Suprapubic skin (tissue), 4 donors: ENCODE data around the gene DNAL1. TPM values are rescaled to one million over a fixed set of nuclear protein-coding genes. Genes with fewer than 3 reads are reported as not detected.

Experiments
- DNase-seq, 2 donors: peaks; one replicate each; pipeline ENCODE4 v3.0.0-alpha.2; 2019; ENCODE audit warnings: low spot score in 2 of 2
- H3K27ac ChIP-seq: fragments of 200-600 bp; sonication (generic); one replicate; pipeline ENCODE4 v1.5.1; 2019
- H3K27me3 ChIP-seq: fragments of 200-600 bp; sonication (generic); one replicate; pipeline ENCODE4 v1.5.1; 2019
- H3K36me3 ChIP-seq: fragments of 200-600 bp; sonication (generic); one replicate; pipeline ENCODE4 v1.5.1; 2019
- H3K4me1 ChIP-seq: fragments of 200-600 bp; sonication (generic); one replicate; pipeline ENCODE4 v1.5.1; 2019
- H3K4me3 ChIP-seq: fragments of 200-600 bp; sonication (generic); one replicate; pipeline ENCODE4 v1.5.1; 2019; ENCODE audit warnings: mild to moderate bottlenecking
- H3K9me3 ChIP-seq: fragments of 200-600 bp; sonication (generic); one replicate; pipeline ENCODE4 v1.5.1; 2019
- EP300 ChIP-seq: sonication (generic); formaldehyde crosslinking; IDR thresholded peaks from one replicate; pipeline ENCODE4 v1.6.1; 2017; ENCODE audit warnings: antibody characterized with exemption
- POLR2A ChIP-seq, 2 donors: fragments of 450-650 bp; IDR thresholded peaks; one replicate each; pipeline ENCODE4 v1.6.1; 2017; ENCODE audit warnings: antibody characterized with exemption in 2 of 2, mild to moderate bottlenecking in 2 of 2, moderate library complexity in 2 of 2
- POLR2AphosphoS5 ChIP-seq, 3 donors: sonication (generic); formaldehyde crosslinking; IDR thresholded peaks; one replicate each; pipeline ENCODE4 v1.6.1; 2017; ENCODE audit warnings: antibody characterized with exemption in 3 of 3
- WGBS: methylation state at CpG from one replicate; pipeline ENCODE4 v1.1.5; 2018; 5-methylcytosine and 5-hydroxymethylcytosine counted together
- total RNA-seq, 4 donors: library from RNA; depleted of rRNA; stranded (reverse); fragments of >200 nt; gene quantifications; one replicate each; pipeline ENCODE4 v1.1.0, GENCODE V29; 2016
- TF ChIP-seq, protein P1 (sequence below), 2 donors: fragments of 200-600 bp in 1 of 2; fragments of 450-650 bp in 1 of 2; sonication (generic) in 1 of 2; IDR thresholded peaks; one replicate each; pipeline ENCODE4 v1.5.1; 2016 to 2019; ENCODE audit warnings: antibody characterized with exemption in 2 of 2, mild to moderate bottlenecking in 1 of 2, moderate library complexity in 1 of 2

DNAL1 gene
- total RNA-seq, 4 donors from 2014 or later = 1.8 to 3.6 (median 2.6) TPM

- Histone ChIP-seq H3K9me3 (no peaks in the 10 kb centered on the region), H3K4me3 (no peak overlapping the region), H3K36me3 (no peaks in the 10 kb centered on the region), H3K27me3 (no peaks in the 10 kb centered on the region), H3K27ac (no peak overlapping the region), H3K4me1 (no peaks in the 10 kb centered on the region)
- TF ChIP-seq, protein P1, sequence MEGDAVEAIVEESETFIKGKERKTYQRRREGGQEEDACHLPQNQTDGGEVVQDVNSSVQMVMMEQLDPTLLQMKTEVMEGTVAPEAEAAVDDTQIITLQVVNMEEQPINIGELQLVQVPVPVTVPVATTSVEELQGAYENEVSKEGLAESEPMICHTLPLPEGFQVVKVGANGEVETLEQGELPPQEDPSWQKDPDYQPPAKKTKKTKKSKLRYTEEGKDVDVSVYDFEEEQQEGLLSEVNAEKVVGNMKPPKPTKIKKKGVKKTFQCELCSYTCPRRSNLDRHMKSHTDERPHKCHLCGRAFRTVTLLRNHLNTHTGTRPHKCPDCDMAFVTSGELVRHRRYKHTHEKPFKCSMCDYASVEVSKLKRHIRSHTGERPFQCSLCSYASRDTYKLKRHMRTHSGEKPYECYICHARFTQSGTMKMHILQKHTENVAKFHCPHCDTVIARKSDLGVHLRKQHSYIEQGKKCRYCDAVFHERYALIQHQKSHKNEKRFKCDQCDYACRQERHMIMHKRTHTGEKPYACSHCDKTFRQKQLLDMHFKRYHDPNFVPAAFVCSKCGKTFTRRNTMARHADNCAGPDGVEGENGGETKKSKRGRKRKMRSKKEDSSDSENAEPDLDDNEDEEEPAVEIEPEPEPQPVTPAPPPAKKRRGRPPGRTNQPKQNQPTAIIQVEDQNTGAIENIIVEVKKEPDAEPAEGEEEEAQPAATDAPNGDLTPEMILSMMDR (IDR thresholded peaks at IDR 0.05) = no peak
- TF ChIP-seq POLR2AphosphoS5 (IDR thresholded peaks at IDR 0.05) (no peak), EP300 (no peak), POLR2A (IDR thresholded peaks at IDR 0.05) (no peak)
- no peak for DNase-seq
- 44% methylated on average over 2 of the region's 2 CpGs for WGBS
These were observed 34.1 kb upstream of the DNAL1 start for GRCh38 chr14:73610687-73611086.

DNA sequence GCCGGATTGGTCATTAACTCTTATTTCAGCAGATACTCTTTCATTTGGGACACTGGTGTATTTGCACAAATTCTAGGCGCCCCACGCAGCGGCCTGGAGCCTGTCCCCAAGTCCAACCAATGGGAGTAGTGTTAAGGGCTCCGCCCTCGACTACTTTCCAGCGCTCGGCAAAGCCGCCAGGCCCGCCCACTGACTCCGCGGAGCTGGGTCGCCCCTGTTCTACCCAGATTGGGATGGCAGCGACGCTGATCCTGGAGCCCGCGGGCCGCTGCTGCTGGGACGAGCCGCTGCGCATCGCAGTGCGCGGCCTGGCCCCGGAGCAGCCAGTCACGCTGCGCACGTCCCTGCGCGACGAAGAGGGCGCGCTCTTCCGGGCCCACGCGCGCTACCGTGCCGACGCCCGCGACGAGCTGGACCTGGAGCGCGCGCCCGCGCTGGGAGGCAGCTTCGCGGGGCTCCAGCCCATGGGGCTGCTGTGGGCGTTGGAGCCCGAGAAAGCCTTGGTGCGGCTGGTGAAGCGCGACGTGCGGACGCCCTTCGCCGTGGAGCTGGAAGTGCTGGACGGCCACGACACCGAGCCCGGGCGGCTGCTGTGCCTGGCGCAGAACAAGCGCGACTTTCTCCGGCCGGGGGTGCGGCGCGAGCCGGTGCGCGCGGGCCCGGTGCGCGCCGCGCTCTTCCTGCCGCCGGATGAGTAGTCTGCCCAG is 32.3 kb upstream of the DNAL1 start, which contains the start of gene ACOT6:
TSS of gene ACOT6 (plus strand) at position 179 of the 707 bp plus-strand sequence. CDS start at position 234, 55 bp downstream.
- H3K9me3 ChIP-seq = no peaks in the 10 kb centered on the region
- no peaks in the 10 kb centered on the region for H3K36me3 ChIP-seq
- peak; percentile 83 to 85 for DNase-seq
- no peaks in the 10 kb centered on the region for H3K27me3 ChIP-seq
- H3K27ac ChIP-seq = peak within 1 kb of the TSS; percentile 83
- no peaks in the 10 kb centered on the region for H3K4me1 ChIP-seq
- TF ChIP-seq, protein P1 (IDR thresholded peaks at IDR 0.05) = no peak
- peak within 1 kb of the TSS; percentile 67 for H3K4me3 ChIP-seq
- WGBS = 3% methylated on average over 3 of the region's 84 CpGs

DNA sequence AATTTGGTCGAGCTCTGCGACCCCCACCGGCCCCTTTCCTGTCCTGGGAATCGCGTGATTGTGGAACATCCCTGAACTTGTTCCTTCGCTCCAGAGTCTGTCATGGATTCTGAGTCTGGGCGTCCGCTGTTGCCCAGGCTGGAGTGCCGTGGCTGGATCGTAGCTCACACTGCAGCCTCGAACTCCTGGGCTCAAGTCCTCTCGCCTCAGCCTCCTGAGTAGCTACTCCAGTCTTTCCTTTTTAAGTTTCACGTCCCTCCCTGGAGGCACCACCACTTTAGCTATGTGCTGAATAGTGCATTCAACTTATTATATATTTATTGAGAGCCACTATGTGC is 31.8 kb upstream of the DNAL1 start:
- 3% methylated on average over 9 of the region's 13 CpGs for WGBS
- no peak for DNase-seq
- Histone ChIP-seq H3K27me3 (no peaks in the 10 kb centered on the region), H3K4me3 (peak overlapping the region; percentile 67), H3K36me3 (no peaks in the 10 kb centered on the region), H3K27ac (peak overlapping the region; percentile 83), H3K9me3 (no peaks in the 10 kb centered on the region), H3K4me1 (no peaks in the 10 kb centered on the region)
- no peak for TF ChIP-seq EP300
- no peak for TF ChIP-seq POLR2A (IDR thresholded peaks at IDR 0.05)
- TF ChIP-seq, protein P1 (IDR thresholded peaks at IDR 0.05) = no peak
- TF ChIP-seq POLR2AphosphoS5 (IDR thresholded peaks at IDR 0.05) = no peak

- Histone ChIP-seq H3K9me3 (no peaks in the 10 kb centered on the region), H3K4me1 (no peaks in the 10 kb centered on the region), H3K27me3 (no peaks in the 10 kb centered on the region), H3K36me3 (no peaks in the 10 kb centered on the region), H3K27ac (no peak overlapping the region), H3K4me3 (peak overlapping the region; percentile 67)
- DNase-seq = no peak
- TF ChIP-seq, protein P1 (IDR thresholded peaks at IDR 0.05) = no peak
- TF ChIP-seq EP300 (no peak), POLR2A (IDR thresholded peaks at IDR 0.05) (no peak), POLR2AphosphoS5 (IDR thresholded peaks at IDR 0.05) (no peak)
- WGBS = 62% methylated on average over 3 of the region's 3 CpGs
These were observed 31.3 kb upstream of the DNAL1 start for GRCh38 chr14:73613419-73613963.

DNA sequence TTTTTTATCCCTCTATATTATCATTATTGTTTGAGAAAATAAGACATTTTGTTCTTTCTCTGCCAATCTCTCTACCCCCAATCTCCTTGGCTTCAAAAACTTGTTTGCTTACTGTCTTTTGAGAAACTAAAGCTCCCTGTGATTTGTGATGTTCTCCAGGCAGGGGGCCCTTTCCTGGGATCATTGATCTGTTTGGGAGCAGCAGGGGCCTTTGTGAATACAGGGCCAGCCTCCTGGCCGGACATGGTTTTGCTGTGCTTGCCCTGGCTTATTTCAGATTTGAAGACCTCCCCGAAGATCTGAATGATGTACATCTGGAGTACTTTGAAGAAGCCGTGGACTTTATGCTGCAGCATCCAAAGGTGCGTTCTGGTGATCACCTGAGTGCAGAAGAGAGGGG is 28.0 kb upstream of the DNAL1 start:
- no peak for TF ChIP-seq POLR2AphosphoS5 (IDR thresholded peaks at IDR 0.05)
- no peak for TF ChIP-seq POLR2A (IDR thresholded peaks at IDR 0.05)
- no peak for TF ChIP-seq EP300
- TF ChIP-seq, protein P1 (IDR thresholded peaks at IDR 0.05) = no peak
- 81% methylated on average over 4 of the region's 4 CpGs for WGBS

More for the DNA sequence above, 28.0 kb upstream of the DNAL1 start:
- DNase-seq = no peak
- Histone ChIP-seq H3K36me3 (no peaks in the 10 kb centered on the region), H3K4me3 (no peak overlapping the region), H3K4me1 (no peaks in the 10 kb centered on the region), H3K27me3 (no peaks in the 10 kb centered on the region), H3K27ac (no peak overlapping the region), H3K9me3 (no peaks in the 10 kb centered on the region)
